GM23338 (cell line): ENCODE data around the gene TNIP3. TPM values are rescaled to one million over a fixed set of nuclear protein-coding genes. Genes with fewer than 3 reads are reported as not detected.
A peak's percentile ranks its signal among the peaks of the same experiment; 100 is the strongest.

ENCODE experiments used
- ATAC-seq: fragments of 200-7000 bp; cut with Tn5 transposase; 3 replicates; pipeline ENCODE4 v1.9.1; 2020
- DNase-seq: peaks from one replicate; pipeline ENCODE4 v3.0.0-alpha.2; 2015; ENCODE audit warnings: low spot score
- H2AFZ ChIP-seq: fragments of 200-600 bp; sonication (generic); 2 replicates; pipeline ENCODE4 v1.8.0; 2016; ENCODE audit warnings: antibody characterized with exemption, mild to moderate bottlenecking, moderate library complexity
- H3F3A ChIP-seq: fragments of 200-600 bp; sonication (generic); replicated peaks from 2 replicates; pipeline ENCODE4 v1.8.0; 2017; ENCODE audit warnings: antibody characterized with exemption, mixed run types, low read depth
- H3K27ac ChIP-seq: fragments of 200-600 bp; sonication (generic); 2 replicates; pipeline ENCODE4 v1.6.1; 2016; ENCODE audit warnings: low read depth
- H3K27me3 ChIP-seq: fragments of 200-600 bp; sonication (generic); 2 replicates; pipeline ENCODE4 v1.8.0; 2016; ENCODE audit warnings: mild to moderate bottlenecking, mixed run types, moderate library complexity; ENCODE audit not compliant: insufficient read depth
- H3K36me3 ChIP-seq: fragments of 200-600 bp; sonication (generic); 2 replicates; pipeline ENCODE4 v1.8.0; 2016; ENCODE audit warnings: mild to moderate bottlenecking; ENCODE audit not compliant: insufficient read depth
- H3K4me1 ChIP-seq: fragments of 200-600 bp; sonication (generic); 2 replicates; pipeline ENCODE4 v1.8.0; 2016; ENCODE audit warnings: mild to moderate bottlenecking, moderate library complexity; ENCODE audit not compliant: insufficient read depth
- H3K4me2 ChIP-seq: fragments of 200-600 bp; sonication (generic); 2 replicates; pipeline ENCODE4 v1.7.1; 2017; ENCODE audit warnings: mixed run types
- H3K4me3 ChIP-seq: fragments of 200-600 bp; sonication (generic); 2 replicates; pipeline ENCODE4 v1.6.1; 2016; ENCODE audit warnings: mixed run types
- H3K79me2 ChIP-seq: fragments of 200-600 bp; sonication (generic); replicated peaks from 2 replicates; pipeline ENCODE4 v1.8.0; 2017; ENCODE audit warnings: mild to moderate bottlenecking; ENCODE audit not compliant: insufficient read depth
- H3K9me2 ChIP-seq: fragments of 200-600 bp; sonication (generic); 2 replicates; pipeline ENCODE4 v1.8.0; 2017; ENCODE audit not compliant: insufficient read depth
- H4K20me1 ChIP-seq: fragments of 200-600 bp; sonication (generic); replicated peaks from 2 replicates; pipeline ENCODE4 v1.8.0; 2017; ENCODE audit warnings: mild to moderate bottlenecking; ENCODE audit not compliant: insufficient read depth
- H3K27ac Mint-ChIP-seq: 2 replicates; pipeline ENCODE4 v1.8.0; 2020; ENCODE audit warnings: inconsistent platforms, mild to moderate bottlenecking, moderate library complexity, mixed read lengths
- H3K27me3 Mint-ChIP-seq: 3 replicates; pipeline ENCODE4 v1.8.0; 2022; ENCODE audit warnings: low read depth, mild to moderate bottlenecking, moderate library complexity, mixed read lengths, inconsistent platforms; ENCODE audit not compliant: insufficient read depth, poor library complexity
- H3K36me3 Mint-ChIP-seq: 3 replicates; pipeline ENCODE4 v1.8.0; 2021; ENCODE audit warnings: low read depth, mild to moderate bottlenecking, inconsistent platforms, moderate library complexity, mixed read lengths
- H3K4me1 Mint-ChIP-seq: 3 replicates; pipeline ENCODE4 v1.8.0; 2020; ENCODE audit warnings: mild to moderate bottlenecking, inconsistent platforms, mixed read lengths
- H3K4me3 Mint-ChIP-seq: 3 replicates; pipeline ENCODE4 v1.8.0; 2021; ENCODE audit warnings: moderate library complexity, mild to moderate bottlenecking, inconsistent platforms, mixed read lengths
- H3K9me3 Mint-ChIP-seq: 3 replicates; pipeline ENCODE4 v1.8.0; 2020; ENCODE audit warnings: moderate library complexity, mild to moderate bottlenecking, inconsistent platforms, mixed read lengths
- EZH2 ChIP-seq: fragments of 200-600 bp; sonication (generic); IDR thresholded peaks from one replicate; pipeline ENCODE4 v1.8.0; 2017; ENCODE audit warnings: antibody characterized with exemption, mild to moderate bottlenecking, low read depth; ENCODE audit not compliant: unreplicated experiment
- JUNB ChIP-seq: IDR thresholded peaks from one replicate; pipeline ENCODE4 v1.6.1; 2016; ENCODE audit warnings: antibody characterized with exemption; ENCODE audit not compliant: unreplicated experiment
- STAT1 ChIP-seq: IDR thresholded peaks from one replicate; pipeline ENCODE4 v1.6.1; 2016; ENCODE audit warnings: antibody characterized with exemption; ENCODE audit not compliant: unreplicated experiment
- ZNF114 ChIP-seq: fragments of 250-450 bp; sonication (Bioruptor Pico); IDR thresholded peaks from 2 replicates; pipeline ENCODE4 v1.5.0; 2020; ENCODE audit warnings: mild to moderate bottlenecking, moderate library complexity
- polyA plus RNA-seq: library from polyadenylated mRNA; unstranded; fragments of >200 nt; fragmentation: Nextera tagmentation; extraction: Ambion mirVana; gene quantifications from 2 replicates; pipeline ENCODE4 v1.2.1, GENCODE V29; 2016
- total RNA-seq: library from RNA; depleted of rRNA; stranded (reverse); fragments of >200 nt; shearing (Covaris generic); gene quantifications from 2 replicates; pipeline ENCODE4 v1.2.3, GENCODE V29; 2014
- TF ChIP-seq, protein P1 (sequence below): IDR thresholded peaks from 2 replicates; pipeline ENCODE4 v1.6.1; 2016; ENCODE audit warnings: antibody characterized with exemption
- TF ChIP-seq, protein P2 (sequence below): IDR thresholded peaks from one replicate; pipeline ENCODE4 v1.6.1; 2018; ENCODE audit warnings: antibody characterized with exemption; ENCODE audit not compliant: unreplicated experiment
- TF ChIP-seq, protein P3 (sequence below), 2 experiments: fragments of 200-600 bp in 1 of 2; sonication (generic) in 1 of 2; conservative IDR thresholded peaks; 2 replicates each; pipeline versions ENCODE4 v1.5.1 to v1.6.1; 2016 to 2017; ENCODE audit warnings: antibody characterized with exemption in 2 of 2, low read depth in 2 of 2, mild to moderate bottlenecking in 2 of 2, moderate library complexity in 1 of 2

TNIP3 gene
- total and polyA plus RNA-seq, 2 experiments from 2014 or later = not detected

- TF ChIP-seq, protein P1, sequence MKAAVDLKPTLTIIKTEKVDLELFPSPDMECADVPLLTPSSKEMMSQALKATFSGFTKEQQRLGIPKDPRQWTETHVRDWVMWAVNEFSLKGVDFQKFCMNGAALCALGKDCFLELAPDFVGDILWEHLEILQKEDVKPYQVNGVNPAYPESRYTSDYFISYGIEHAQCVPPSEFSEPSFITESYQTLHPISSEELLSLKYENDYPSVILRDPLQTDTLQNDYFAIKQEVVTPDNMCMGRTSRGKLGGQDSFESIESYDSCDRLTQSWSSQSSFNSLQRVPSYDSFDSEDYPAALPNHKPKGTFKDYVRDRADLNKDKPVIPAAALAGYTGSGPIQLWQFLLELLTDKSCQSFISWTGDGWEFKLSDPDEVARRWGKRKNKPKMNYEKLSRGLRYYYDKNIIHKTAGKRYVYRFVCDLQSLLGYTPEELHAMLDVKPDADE = no peak
- TF ChIP-seq, protein P2, sequence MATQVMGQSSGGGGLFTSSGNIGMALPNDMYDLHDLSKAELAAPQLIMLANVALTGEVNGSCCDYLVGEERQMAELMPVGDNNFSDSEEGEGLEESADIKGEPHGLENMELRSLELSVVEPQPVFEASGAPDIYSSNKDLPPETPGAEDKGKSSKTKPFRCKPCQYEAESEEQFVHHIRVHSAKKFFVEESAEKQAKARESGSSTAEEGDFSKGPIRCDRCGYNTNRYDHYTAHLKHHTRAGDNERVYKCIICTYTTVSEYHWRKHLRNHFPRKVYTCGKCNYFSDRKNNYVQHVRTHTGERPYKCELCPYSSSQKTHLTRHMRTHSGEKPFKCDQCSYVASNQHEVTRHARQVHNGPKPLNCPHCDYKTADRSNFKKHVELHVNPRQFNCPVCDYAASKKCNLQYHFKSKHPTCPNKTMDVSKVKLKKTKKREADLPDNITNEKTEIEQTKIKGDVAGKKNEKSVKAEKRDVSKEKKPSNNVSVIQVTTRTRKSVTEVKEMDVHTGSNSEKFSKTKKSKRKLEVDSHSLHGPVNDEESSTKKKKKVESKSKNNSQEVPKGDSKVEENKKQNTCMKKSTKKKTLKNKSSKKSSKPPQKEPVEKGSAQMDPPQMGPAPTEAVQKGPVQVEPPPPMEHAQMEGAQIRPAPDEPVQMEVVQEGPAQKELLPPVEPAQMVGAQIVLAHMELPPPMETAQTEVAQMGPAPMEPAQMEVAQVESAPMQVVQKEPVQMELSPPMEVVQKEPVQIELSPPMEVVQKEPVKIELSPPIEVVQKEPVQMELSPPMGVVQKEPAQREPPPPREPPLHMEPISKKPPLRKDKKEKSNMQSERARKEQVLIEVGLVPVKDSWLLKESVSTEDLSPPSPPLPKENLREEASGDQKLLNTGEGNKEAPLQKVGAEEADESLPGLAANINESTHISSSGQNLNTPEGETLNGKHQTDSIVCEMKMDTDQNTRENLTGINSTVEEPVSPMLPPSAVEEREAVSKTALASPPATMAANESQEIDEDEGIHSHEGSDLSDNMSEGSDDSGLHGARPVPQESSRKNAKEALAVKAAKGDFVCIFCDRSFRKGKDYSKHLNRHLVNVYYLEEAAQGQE = no peak
- no peak for TF ChIP-seq EZH2
These were observed 45.8 kb downstream of the TNIP3 start (continued) for GRCh38 chr4:121118344-121118743.

DNA sequence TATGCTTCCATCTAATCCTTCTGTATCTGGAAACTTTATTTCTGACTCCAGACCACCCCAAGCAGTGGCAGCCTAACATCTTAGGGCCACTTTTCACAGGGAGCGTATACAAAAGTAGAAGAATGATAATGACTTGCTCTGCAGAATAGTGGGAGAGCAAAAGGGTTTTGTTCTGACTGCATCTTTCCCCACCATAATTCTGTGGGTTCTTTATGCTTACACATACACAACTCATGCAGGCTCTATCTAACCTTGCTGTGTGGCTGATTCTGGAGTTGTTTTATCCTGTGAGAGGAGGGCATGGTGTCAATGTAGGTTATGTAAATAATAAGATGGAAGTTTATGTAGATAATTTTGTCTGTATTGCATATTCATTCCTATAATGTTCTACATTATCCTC is 49.4 kb downstream of the TNIP3 start:
- Histone ChIP-seq H3K79me2 (no peaks in the 10 kb centered on the region), H4K20me1 (no peaks in the 10 kb centered on the region), H3K4me2 (no peak overlapping the region), H3K36me3 (no peaks in the 10 kb centered on the region), H3K27ac (no peak overlapping the region), H2AFZ (no peak overlapping the region), H3K4me1 (no peaks in the 10 kb centered on the region), H3K27me3 (no peaks in the 10 kb centered on the region), H3K9me2 (no peaks in the 10 kb centered on the region), H3K4me3 (no peak overlapping the region), H3F3A (no peaks in the 10 kb centered on the region)
- Mint-ChIP-seq H3K36me3 (no peaks in the 10 kb centered on the region), H3K27ac (no peak overlapping the region), H3K4me1 (no peaks in the 10 kb centered on the region), H3K4me3 (no peak overlapping the region), H3K27me3 (no peaks in the 10 kb centered on the region), H3K9me3 (no peaks in the 10 kb centered on the region)
- TF ChIP-seq JUNB (no peak), EZH2 (no peak), STAT1 (no peak)
- DNase-seq = no peak
- no peak for ATAC-seq

- Mint-ChIP-seq H3K36me3 (no peaks in the 10 kb centered on the region), H3K4me1 (peaks cover 7% of the 10 kb centered on the region; the same call in 1 of the 3 replicates), H3K27me3 (no peaks in the 10 kb centered on the region), H3K4me3 (no peak overlapping the region), H3K27ac (no peak overlapping the region), H3K9me3 (no peaks in the 10 kb centered on the region; the same call in 2 of the 3 replicates)
- ATAC-seq (no peak), DNase-seq (no peak)
- Histone ChIP-seq H4K20me1 (no peaks in the 10 kb centered on the region), H3K27ac (no peak overlapping the region), H3K4me3 (no peak overlapping the region), H3K36me3 (no peaks in the 10 kb centered on the region), H3K79me2 (no peaks in the 10 kb centered on the region), H3K4me1 (no peaks in the 10 kb centered on the region), H2AFZ (no peak overlapping the region), H3K4me2 (no peak overlapping the region), H3K9me2 (no peaks in the 10 kb centered on the region), H3K27me3 (no peaks in the 10 kb centered on the region), H3F3A (no peaks in the 10 kb centered on the region)
- no peak for TF ChIP-seq ZNF114 (CRISPR knock-in tag)
- TF ChIP-seq, protein P3, sequence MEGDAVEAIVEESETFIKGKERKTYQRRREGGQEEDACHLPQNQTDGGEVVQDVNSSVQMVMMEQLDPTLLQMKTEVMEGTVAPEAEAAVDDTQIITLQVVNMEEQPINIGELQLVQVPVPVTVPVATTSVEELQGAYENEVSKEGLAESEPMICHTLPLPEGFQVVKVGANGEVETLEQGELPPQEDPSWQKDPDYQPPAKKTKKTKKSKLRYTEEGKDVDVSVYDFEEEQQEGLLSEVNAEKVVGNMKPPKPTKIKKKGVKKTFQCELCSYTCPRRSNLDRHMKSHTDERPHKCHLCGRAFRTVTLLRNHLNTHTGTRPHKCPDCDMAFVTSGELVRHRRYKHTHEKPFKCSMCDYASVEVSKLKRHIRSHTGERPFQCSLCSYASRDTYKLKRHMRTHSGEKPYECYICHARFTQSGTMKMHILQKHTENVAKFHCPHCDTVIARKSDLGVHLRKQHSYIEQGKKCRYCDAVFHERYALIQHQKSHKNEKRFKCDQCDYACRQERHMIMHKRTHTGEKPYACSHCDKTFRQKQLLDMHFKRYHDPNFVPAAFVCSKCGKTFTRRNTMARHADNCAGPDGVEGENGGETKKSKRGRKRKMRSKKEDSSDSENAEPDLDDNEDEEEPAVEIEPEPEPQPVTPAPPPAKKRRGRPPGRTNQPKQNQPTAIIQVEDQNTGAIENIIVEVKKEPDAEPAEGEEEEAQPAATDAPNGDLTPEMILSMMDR (conservative IDR thresholded peaks at IDR 0.05; ENCODE audit: low read depth in 2 of 2) = peak in 1 of 2 experiments; percentile 58; a peak in 3 of 4 replicates
These were observed 51.6 kb downstream of the TNIP3 start for GRCh38 chr4:121112530-121112929.
